ENCODE data around the gene HACD2. TPM values are rescaled to one million over a fixed set of nuclear protein-coding genes. Genes with fewer than 3 reads are reported as not detected.

HACD2 gene
- total RNA-seq, 1 donor from 2014 or later = 30.4 TPM

DNA sequence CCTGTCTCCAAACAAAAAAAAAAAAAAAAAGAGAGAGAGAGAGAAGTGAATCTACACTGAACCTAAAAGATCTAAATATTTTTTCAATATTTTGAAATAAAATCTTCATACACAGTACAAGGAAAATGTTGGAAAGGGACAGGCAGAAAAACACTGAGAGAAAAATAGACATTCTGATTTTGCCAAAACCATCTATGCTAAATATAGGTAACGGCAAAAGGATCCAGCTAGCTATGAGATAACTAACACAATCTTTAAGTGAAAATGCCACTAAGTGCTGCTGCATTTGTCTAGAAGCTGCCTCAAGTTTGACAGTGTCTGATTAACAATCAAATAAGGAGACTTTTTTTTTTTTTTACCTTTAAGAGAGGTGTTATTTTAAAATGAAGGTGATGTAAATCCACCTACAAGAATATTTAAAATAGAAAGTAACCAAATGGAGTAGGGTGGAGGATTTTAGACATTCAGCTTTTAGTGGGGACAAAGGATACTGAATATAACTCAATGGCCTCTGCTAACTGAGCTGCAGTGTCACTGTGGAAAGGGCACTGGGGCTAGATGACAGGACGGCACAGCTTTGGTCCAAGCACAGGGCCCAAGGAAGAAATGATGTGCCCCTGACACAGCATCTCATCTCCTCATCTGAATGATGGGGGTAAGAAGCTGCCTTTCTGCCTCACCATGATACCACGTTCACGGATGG lies 62.4 kb downstream of the HACD2 start:
- Mint-ChIP-seq H3K36me3 (peaks cover 15% of the 10 kb centered on the region), H3K4me3 (no peak overlapping the region), H3K27ac (no peak overlapping the region), H3K9me3 (no peaks in the 10 kb centered on the region), H3K4me1 (ENCODE audit: unreplicated experiment) (peaks cover 9% of the 10 kb centered on the region), H3K27me3 (no peaks in the 10 kb centered on the region)
- TF ChIP-seq, protein P1, sequence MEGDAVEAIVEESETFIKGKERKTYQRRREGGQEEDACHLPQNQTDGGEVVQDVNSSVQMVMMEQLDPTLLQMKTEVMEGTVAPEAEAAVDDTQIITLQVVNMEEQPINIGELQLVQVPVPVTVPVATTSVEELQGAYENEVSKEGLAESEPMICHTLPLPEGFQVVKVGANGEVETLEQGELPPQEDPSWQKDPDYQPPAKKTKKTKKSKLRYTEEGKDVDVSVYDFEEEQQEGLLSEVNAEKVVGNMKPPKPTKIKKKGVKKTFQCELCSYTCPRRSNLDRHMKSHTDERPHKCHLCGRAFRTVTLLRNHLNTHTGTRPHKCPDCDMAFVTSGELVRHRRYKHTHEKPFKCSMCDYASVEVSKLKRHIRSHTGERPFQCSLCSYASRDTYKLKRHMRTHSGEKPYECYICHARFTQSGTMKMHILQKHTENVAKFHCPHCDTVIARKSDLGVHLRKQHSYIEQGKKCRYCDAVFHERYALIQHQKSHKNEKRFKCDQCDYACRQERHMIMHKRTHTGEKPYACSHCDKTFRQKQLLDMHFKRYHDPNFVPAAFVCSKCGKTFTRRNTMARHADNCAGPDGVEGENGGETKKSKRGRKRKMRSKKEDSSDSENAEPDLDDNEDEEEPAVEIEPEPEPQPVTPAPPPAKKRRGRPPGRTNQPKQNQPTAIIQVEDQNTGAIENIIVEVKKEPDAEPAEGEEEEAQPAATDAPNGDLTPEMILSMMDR (conservative IDR thresholded peaks at IDR 0.05) = no peak
- no peak for DNase-seq (ENCODE audit: extremely low spot score, unreplicated experiment)

GRCh38 chr3:123521179-123521969 lies 63.5 kb downstream of the HACD2 start:
- Mint-ChIP-seq H3K27me3 (no peaks in the 10 kb centered on the region), H3K4me1 (ENCODE audit: unreplicated experiment) (peaks cover 9% of the 10 kb centered on the region), H3K4me3 (no peak overlapping the region), H3K9me3 (no peaks in the 10 kb centered on the region), H3K27ac (no peak overlapping the region), H3K36me3 (peaks cover 10% of the 10 kb centered on the region)
- TF ChIP-seq, protein P1 (conservative IDR thresholded peaks at IDR 0.05) = no peak
- DNase-seq (ENCODE audit: extremely low spot score, unreplicated experiment) = no peak

DNA sequence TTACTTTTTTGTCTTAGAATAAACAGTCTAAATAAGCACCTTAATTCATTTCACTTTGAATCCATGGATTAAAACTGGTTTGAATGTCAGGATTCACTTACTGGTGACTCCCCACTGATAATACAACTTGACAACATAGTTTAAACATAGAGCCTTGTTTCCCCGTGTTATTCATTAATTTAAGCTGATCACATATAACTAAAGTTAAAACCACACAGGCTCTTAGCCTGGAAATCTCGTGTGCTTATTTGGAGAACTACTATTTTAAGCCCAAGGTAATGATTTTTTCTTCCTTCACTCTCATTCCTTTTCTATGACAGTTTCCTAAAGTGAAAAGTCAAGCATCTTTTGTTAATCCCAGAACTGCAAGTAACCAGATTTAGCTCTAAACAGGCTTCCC lies 64.2 kb downstream of the HACD2 start:
- no peak for DNase-seq (ENCODE audit: extremely low spot score, unreplicated experiment)
- TF ChIP-seq, protein P1 (conservative IDR thresholded peaks at IDR 0.05) = no peak
- Mint-ChIP-seq H3K27ac (no peak overlapping the region), H3K36me3 (peaks cover 10% of the 10 kb centered on the region), H3K4me3 (no peak overlapping the region), H3K9me3 (no peaks in the 10 kb centered on the region), H3K4me1 (ENCODE audit: unreplicated experiment) (peaks cover 6% of the 10 kb centered on the region), H3K27me3 (no peaks in the 10 kb centered on the region)

DNA sequence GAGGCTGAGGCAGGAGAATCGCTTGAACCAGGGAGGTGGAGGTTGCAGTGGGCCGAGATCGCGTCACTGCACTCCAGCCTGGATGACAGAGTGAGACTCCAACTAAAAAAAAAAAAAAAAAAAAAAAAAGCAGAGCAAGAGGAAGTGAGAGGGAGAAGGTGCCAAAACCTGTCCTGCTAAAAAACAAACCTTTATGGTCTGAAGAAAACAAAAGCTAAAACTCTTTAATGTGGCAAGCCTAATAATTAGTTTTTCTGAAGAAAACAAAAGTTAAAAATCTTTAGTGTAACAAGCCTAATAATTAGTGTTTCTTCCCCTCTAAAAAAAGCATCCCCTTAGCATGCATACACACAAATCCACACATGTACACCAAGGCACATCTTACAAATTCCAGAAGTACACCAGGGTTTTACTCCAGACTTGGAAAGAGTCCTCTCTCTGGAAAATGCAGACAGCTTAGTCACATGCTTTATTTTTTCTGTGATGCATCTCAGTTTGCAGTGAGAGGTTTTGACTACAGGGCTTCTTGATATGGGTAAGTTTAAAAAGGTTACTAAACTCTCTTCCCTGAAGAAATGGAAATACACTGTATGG lies 65.9 kb downstream of the HACD2 start:
- H3K4me3 Mint-ChIP-seq = no peak overlapping the region
- TF ChIP-seq, protein P1 (conservative IDR thresholded peaks at IDR 0.05) = no peak
- DNase-seq (ENCODE audit: extremely low spot score, unreplicated experiment) = no peak
- no peaks in the 10 kb centered on the region for H3K9me3 Mint-ChIP-seq
- H3K36me3 Mint-ChIP-seq = peaks cover 12% of the 10 kb centered on the region
- peaks cover 6% of the 10 kb centered on the region for H3K4me1 Mint-ChIP-seq (ENCODE audit: unreplicated experiment)
- no peaks in the 10 kb centered on the region for H3K27me3 Mint-ChIP-seq
- H3K27ac Mint-ChIP-seq = no peak overlapping the region

GRCh38 chr3:123511726-123512125 lies 73.1 kb downstream of the HACD2 start:
- no peak for DNase-seq (ENCODE audit: extremely low spot score, unreplicated experiment)
- Mint-ChIP-seq H3K36me3 (peaks cover 33% of the 10 kb centered on the region), H3K4me3 (no peak overlapping the region), H3K27ac (no peak overlapping the region), H3K27me3 (no peaks in the 10 kb centered on the region), H3K4me1 (ENCODE audit: unreplicated experiment) (no peaks in the 10 kb centered on the region), H3K9me3 (no peaks in the 10 kb centered on the region)
- TF ChIP-seq, protein P1 (conservative IDR thresholded peaks at IDR 0.05) = no peak
